Liver (tissue), 9 donors: ENCODE results near the gene LRP3. TPM values are rescaled to one million over a fixed set of nuclear protein-coding genes. Genes with fewer than 3 reads are reported as not detected.
A peak's percentile ranks its signal among the peaks of the same experiment; 100 is the strongest.

Source experiments
- DNase-seq: peaks from one replicate; pipeline ENCODE4 v3.0.0-alpha.2; 2017; ENCODE audit warnings: low spot score
- H3K27ac ChIP-seq, 2 donors: one replicate each; pipeline ENCODE4 v1.7.0; 2013; ENCODE audit warnings: inconsistent platforms in 2 of 2, low read length in 2 of 2, control low read depth in 1 of 2, low read depth in 1 of 2, mild to moderate bottlenecking in 1 of 2
- H3K27me3 ChIP-seq, 4 donors: one replicate each; pipeline versions ENCODE4 v1.6.1 to v1.7.0; 2013; ENCODE audit warnings: low read length in 3 of 4, inconsistent platforms in 1 of 4, mild to moderate bottlenecking in 1 of 4, moderate library complexity in 1 of 4; ENCODE audit not compliant: control insufficient read depth in 4 of 4, insufficient read depth in 4 of 4
- H3K36me3 ChIP-seq, 4 donors: one replicate each; pipeline versions ENCODE4 v1.6.1 to v1.7.0; 2013; ENCODE audit warnings: low read length in 3 of 4, mild to moderate bottlenecking in 3 of 4, low read depth in 1 of 4, moderate library complexity in 1 of 4; ENCODE audit not compliant: control insufficient read depth in 4 of 4, insufficient read depth in 3 of 4
- H3K4me1 ChIP-seq, 4 donors: one replicate each; pipeline versions ENCODE4 v1.6.1 to v1.7.0; 2013; ENCODE audit warnings: low read length in 3 of 4, mild to moderate bottlenecking in 3 of 4, moderate library complexity in 1 of 4; ENCODE audit not compliant: control insufficient read depth in 4 of 4, insufficient read depth in 4 of 4
- H3K4me3 ChIP-seq, 3 donors: one replicate each; pipeline versions ENCODE4 v1.6.1 to v1.7.0; 2013; ENCODE audit warnings: low read length in 3 of 3, control low read depth in 1 of 3, low read depth in 1 of 3, mild to moderate bottlenecking in 1 of 3
- H3K9ac ChIP-seq, 2 donors: one replicate each; pipeline ENCODE4 v1.7.0; 2013; ENCODE audit warnings: low read length in 2 of 2, mild to moderate bottlenecking in 2 of 2, moderate library complexity in 2 of 2, control low read depth in 1 of 2, low read depth in 1 of 2
- H3K9me3 ChIP-seq, 4 donors: one replicate each; pipeline versions ENCODE4 v1.6.1 to v1.7.0; 2013; ENCODE audit warnings: low read length in 3 of 4; ENCODE audit not compliant: control insufficient read depth in 4 of 4
- ATF3 ChIP-seq: IDR thresholded peaks from 2 replicates; pipeline ENCODE4 v1.6.1; 2016; ENCODE audit warnings: antibody characterized with exemption
- CTCF ChIP-seq: fragments of 150-350 bp; IDR thresholded peaks from 2 replicates; pipeline ENCODE4 v1.5.1; 2017; ENCODE audit warnings: improper control_type of control experiment, low read depth, low read length; ENCODE audit not compliant: missing input control
- EGR1 ChIP-seq, 2 donors: IDR thresholded peaks; 2 replicates each; pipeline ENCODE4 v1.6.1; 2016 to 2018; ENCODE audit warnings: antibody characterized with exemption in 2 of 2, low read depth in 2 of 2
- FOXA1 ChIP-seq: IDR thresholded peaks from 2 replicates; pipeline ENCODE4 v1.6.1; 2016; ENCODE audit warnings: antibody characterized with exemption
- FOXA2 ChIP-seq: IDR thresholded peaks from 2 replicates; pipeline ENCODE4 v1.6.1; 2016; ENCODE audit warnings: antibody characterized with exemption
- GABPA ChIP-seq, 2 donors: IDR thresholded peaks in 1 of 2; conservative IDR thresholded peaks in 1 of 2; 2 replicates each; pipeline ENCODE4 v1.6.1; 2016; ENCODE audit warnings: antibody characterized with exemption in 2 of 2, mild to moderate bottlenecking in 1 of 2, moderate library complexity in 1 of 2
- HNF4A ChIP-seq, 2 donors: conservative IDR thresholded peaks; 2 replicates each; pipeline ENCODE4 v1.6.1; 2016; ENCODE audit warnings: antibody characterized with exemption in 2 of 2, mild to moderate bottlenecking in 2 of 2
- HNF4G ChIP-seq: IDR thresholded peaks from 2 replicates; pipeline ENCODE4 v1.6.1; 2016; ENCODE audit warnings: antibody characterized with exemption
- JUND ChIP-seq, 2 donors: IDR thresholded peaks; 2 replicates each; pipeline ENCODE4 v1.6.1; 2016; ENCODE audit warnings: antibody characterized with exemption in 2 of 2
- MAX ChIP-seq: IDR thresholded peaks from 2 replicates; pipeline ENCODE4 v1.6.1; 2016; ENCODE audit warnings: antibody characterized with exemption
- NR2F2 ChIP-seq: IDR thresholded peaks from 2 replicates; pipeline ENCODE4 v1.6.1; 2016; ENCODE audit warnings: antibody characterized with exemption
- RAD21 ChIP-seq, 2 donors: IDR thresholded peaks; 2 replicates each; pipeline ENCODE4 v1.6.1; 2016; ENCODE audit warnings: antibody characterized with exemption in 2 of 2, mild to moderate bottlenecking in 2 of 2
- REST ChIP-seq: IDR thresholded peaks from 2 replicates; pipeline ENCODE4 v1.6.1; 2016; ENCODE audit warnings: antibody characterized with exemption, mild to moderate bottlenecking
- RXRA ChIP-seq, 2 donors: IDR thresholded peaks; 2 replicates each; pipeline ENCODE4 v1.6.1; 2017 to 2018; ENCODE audit warnings: antibody characterized with exemption in 2 of 2, mild to moderate bottlenecking in 1 of 2
- SP1 ChIP-seq: IDR thresholded peaks from 2 replicates; pipeline ENCODE4 v1.6.1; 2018; ENCODE audit warnings: antibody characterized with exemption, mild to moderate bottlenecking
- TAF1 ChIP-seq: conservative IDR thresholded peaks from 2 replicates; pipeline ENCODE4 v1.6.1; 2016; ENCODE audit warnings: antibody characterized with exemption, mild to moderate bottlenecking
- ZBTB33 ChIP-seq: IDR thresholded peaks from 2 replicates; pipeline ENCODE4 v1.6.1; 2016; ENCODE audit warnings: antibody characterized with exemption
- WGBS: extraction: QIAGEN DNeasy Blood & Tissue Kit; methylation state at CpG from one replicate; pipeline ENCODE4 v1.1.7; 2013; 5-methylcytosine and 5-hydroxymethylcytosine counted together
- polyA plus RNA-seq, 2 donors: library from polyadenylated mRNA; stranded (reverse) in 1 of 2; unstranded in 1 of 2; fragments of 200-250 nt in 1 of 2; fragments of >200 nt in 1 of 2; fragmentation: Nextera tagmentation in 1 of 2; extraction: Ambion mirVana in 1 of 2; gene quantifications; one replicate each; pipeline versions ENCODE4 v1.2.1 to v1.2.3, GENCODE V29; 2013 to 2015
- total RNA-seq, 2 donors: library from RNA; depleted of rRNA; stranded (reverse); fragments of >200 nt; gene quantifications; one replicate each; pipeline ENCODE4 v1.2.3, GENCODE V29; 2014
- donor health status: healthy.
- donor health status: healthy.
- donor health status: healthy.
- donor health status: healthy.
- donor health status: healthy.

LRP3 gene
- total RNA-seq (10 to 100 TPM; 12.0 to 18.7 TPM), polyA plus RNA-seq (10 to 100 TPM in 1 of 2 donors, 1 to 10 TPM in 1; 2.5 to 42.3 TPM)

GRCh38 chr19:33193865-33194362 is at the start of gene LRP3:
LRP3 (plus strand) TSS chr19:33194330; CDS start chr19:33194786, 456 bp downstream.
- H3K4me1 ChIP-seq = peaks cover 7 to 16% (median 10%) of the 10 kb centered on the region in 4 donors
- no peaks in the 10 kb centered on the region for H3K9me3 ChIP-seq
- peak within 1 kb of the TSS; percentile 11 to 88 (median 68) for H3K4me3 ChIP-seq
- 6% methylated on average over 50 of the region's 50 CpGs for WGBS
- peak within 1 kb of the TSS; percentile 78 to 86 for H3K27ac ChIP-seq
- DNase-seq = peak; percentile 49
- no peak within 1 kb of the TSS for H3K9ac ChIP-seq
- H3K27me3 ChIP-seq = no peaks in the 10 kb centered on the region
- no peak for TF ChIP-seq HNF4A (conservative IDR thresholded peaks at IDR 0.05)
- no peak for TF ChIP-seq SP1
- TF ChIP-seq JUND (IDR thresholded peaks at IDR 0.05) = no peak
- no peak for TF ChIP-seq MAX
- no peak for TF ChIP-seq RAD21 (IDR thresholded peaks at IDR 0.05)
- no peak for TF ChIP-seq NR2F2
- TF ChIP-seq REST = no peak
- TF ChIP-seq HNF4G = no peak
- no peak for TF ChIP-seq ZBTB33
- TF ChIP-seq EGR1 (IDR thresholded peaks at IDR 0.05; ENCODE audit: low read depth in 2 of 2) = no peak
- TF ChIP-seq FOXA2 = no peak
- peaks cover 0 to 13% (median 4%) of the 10 kb centered on the region in 4 donors for H3K36me3 ChIP-seq

GRCh38 chr19:33146209-33146608 is 47.9 kb upstream of the LRP3 start:
- 94% methylated on average over 9 of the region's 9 CpGs for WGBS
- Histone ChIP-seq H3K27ac (no peak overlapping the region), H3K9me3 (no peaks in the 10 kb centered on the region), H3K36me3 (no peaks in the 10 kb centered on the region), H3K9ac (no peak overlapping the region), H3K4me1 (peaks cover 0 to 7% (median under 1%) of the 10 kb centered on the region in 4 donors), H3K4me3 (no peak overlapping the region), H3K27me3 (no peaks in the 10 kb centered on the region)
- TF ChIP-seq FOXA2 = no peak
- no peak for TF ChIP-seq ZBTB33
- no peak for TF ChIP-seq HNF4G
- no peak for TF ChIP-seq REST
- TF ChIP-seq FOXA1 = no peak
- no peak for TF ChIP-seq SP1
- TF ChIP-seq JUND (IDR thresholded peaks at IDR 0.05) = no peak
- TF ChIP-seq MAX = no peak
- no peak for TF ChIP-seq HNF4A (conservative IDR thresholded peaks at IDR 0.05)
- no peak for TF ChIP-seq NR2F2
- no peak for TF ChIP-seq EGR1 (IDR thresholded peaks at IDR 0.05; ENCODE audit: low read depth in 2 of 2)
- TF ChIP-seq RXRA (IDR thresholded peaks at IDR 0.05) = no peak
- TF ChIP-seq GABPA (IDR thresholded peaks at IDR 0.05 in 1 of 2, conservative IDR thresholded peaks at IDR 0.05 in 1 of 2) = no peak
- TF ChIP-seq TAF1 = no peak
- no peak for TF ChIP-seq CTCF
- TF ChIP-seq ATF3 = no peak
- no peak for DNase-seq
